ENCODE data around the gene ZNF625.

Gene ZNF625

GRCh38 chr19:12159773-12160414 lies 3.4 kb upstream of the ZNF625 start:
- no peak for TF ChIP-seq CTCF (IDR thresholded peaks at IDR 0.05; ENCODE audit: borderline replicate concordance, control extremely low read depth, extremely low read depth, insufficient read depth, missing control alignments)
- no peak for DNase-seq (ENCODE audit: low spot score)
- in situ Hi-C loops (cut with MboI; ENCODE audit: low sequenced_read_pairs, unreplicated experiment), result no loop called here

DNA sequence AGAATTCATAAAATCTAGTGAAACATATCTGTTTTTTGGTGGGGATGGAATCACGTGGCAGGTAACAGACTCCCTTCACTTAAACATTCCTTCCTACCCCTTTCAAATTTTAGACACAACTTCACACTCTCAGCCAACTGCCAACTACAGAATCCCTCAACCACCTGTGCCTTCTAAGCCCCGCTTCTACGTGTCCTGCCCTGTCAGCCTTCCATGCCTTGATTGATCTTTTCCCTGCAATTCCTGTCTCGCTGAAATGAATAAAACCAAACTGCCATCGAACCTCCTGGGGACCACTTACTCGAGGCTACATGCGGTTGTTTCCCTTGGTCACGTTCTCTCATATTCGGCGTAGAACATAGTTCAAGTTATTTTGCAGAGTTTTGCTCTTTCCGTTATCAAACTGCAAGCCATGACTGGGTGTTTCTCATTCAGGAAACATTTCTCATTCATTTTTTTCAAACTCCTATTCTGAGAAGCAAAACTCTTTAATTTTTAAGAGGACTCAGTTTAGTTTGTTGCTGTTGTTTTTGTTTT lies 1.1 kb downstream of the ZNF625 start:
- DNase-seq (ENCODE audit: low spot score), result no peak
- TF ChIP-seq CTCF (IDR thresholded peaks at IDR 0.05; ENCODE audit: borderline replicate concordance, control extremely low read depth, extremely low read depth, insufficient read depth, missing control alignments), result no peak
- in situ Hi-C loops (cut with MboI; ENCODE audit: low sequenced_read_pairs, unreplicated experiment), result no loop called here

- DNase-seq (ENCODE audit: low spot score), result no peak
- TF ChIP-seq CTCF (IDR thresholded peaks at IDR 0.05; ENCODE audit: borderline replicate concordance, control extremely low read depth, extremely low read depth, insufficient read depth, missing control alignments), result no peak
- in situ Hi-C loops (cut with MboI; ENCODE audit: low sequenced_read_pairs, unreplicated experiment), result no loop called here
Measured at GRCh38 chr19:12145348-12145747, 11.2 kb downstream of the ZNF625 start.

DNA sequence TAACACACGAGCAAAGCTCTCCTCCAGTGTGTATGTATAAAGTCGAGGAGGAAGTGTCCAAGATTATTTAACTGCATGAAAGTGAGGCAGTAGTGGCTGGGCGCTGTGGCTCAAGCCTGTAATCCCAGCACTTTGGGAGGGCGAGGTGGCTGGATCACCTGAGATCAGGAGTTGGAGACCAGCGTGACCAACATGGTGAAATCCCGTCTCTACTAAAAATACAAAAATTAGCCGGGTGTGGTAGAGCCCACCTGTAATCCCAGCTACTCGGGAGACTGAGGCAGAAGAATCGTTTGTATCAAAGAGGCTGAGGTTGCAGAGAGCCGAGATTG lies 15.2 kb downstream of the ZNF625 start:
- in situ Hi-C loops (cut with MboI; ENCODE audit: low sequenced_read_pairs, unreplicated experiment), result no loop called here
- no peak for DNase-seq (ENCODE audit: low spot score)
- no peak for TF ChIP-seq CTCF (IDR thresholded peaks at IDR 0.05; ENCODE audit: borderline replicate concordance, control extremely low read depth, extremely low read depth, insufficient read depth, missing control alignments)

- in situ Hi-C loops (cut with MboI; ENCODE audit: low sequenced_read_pairs, unreplicated experiment), result no loop called here
- peak; percentile 78 for DNase-seq (ENCODE audit: low spot score)
- peak; percentile 82 for TF ChIP-seq CTCF (IDR thresholded peaks at IDR 0.05; ENCODE audit: borderline replicate concordance, control extremely low read depth, extremely low read depth, insufficient read depth, missing control alignments)
Measured at GRCh38 chr19:12140545-12141404, 15.8 kb downstream of the ZNF625 start.

DNA sequence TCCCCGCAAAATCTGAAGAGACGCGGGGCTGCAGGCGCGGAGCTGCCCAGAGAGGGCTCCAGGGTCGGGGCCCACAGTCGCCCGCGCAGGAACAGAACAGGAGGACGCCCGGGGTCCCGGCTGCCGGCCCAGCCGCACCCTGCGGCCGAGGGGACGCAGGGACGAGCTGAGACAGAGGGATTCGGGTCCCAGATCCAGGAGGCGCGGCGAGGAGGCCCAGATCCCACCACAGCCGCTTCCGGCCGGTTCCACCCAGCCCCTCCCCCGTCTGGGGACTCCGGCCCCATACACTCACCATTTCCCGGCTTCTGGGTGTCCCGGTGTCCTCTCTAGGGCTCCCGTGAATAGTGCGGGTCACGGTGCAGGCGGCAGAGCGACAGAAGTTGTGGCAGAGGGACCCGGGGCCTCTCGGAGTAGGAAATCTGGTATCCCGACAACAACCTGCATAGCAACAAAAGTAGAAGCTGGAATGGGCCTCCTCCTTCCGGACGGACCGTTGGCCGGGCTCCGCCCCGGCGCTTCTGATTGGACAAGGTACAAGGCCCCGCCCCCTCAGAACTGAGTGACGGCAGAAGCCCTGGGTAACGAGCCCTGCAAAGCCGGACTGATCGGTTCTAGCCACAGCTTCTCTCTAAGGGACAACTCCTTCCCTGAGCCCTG lies 16.5 kb downstream of the ZNF625 start, which contains the start of gene ZNF20:
TSS of gene ZNF20 (minus strand) at position 466 of the 660 bp plus-strand sequence. CDS start at position 298, 168 bp downstream.
- in situ Hi-C loops (cut with MboI; ENCODE audit: low sequenced_read_pairs, unreplicated experiment), result no loop called here
- DNase-seq (ENCODE audit: low spot score), result peak; percentile 96
- TF ChIP-seq CTCF (IDR thresholded peaks at IDR 0.05; ENCODE audit: borderline replicate concordance, control extremely low read depth, extremely low read depth, insufficient read depth, missing control alignments), result no peak

All from GM13976 (cell line).